ENCODE data around the gene IQCH.

DNA sequence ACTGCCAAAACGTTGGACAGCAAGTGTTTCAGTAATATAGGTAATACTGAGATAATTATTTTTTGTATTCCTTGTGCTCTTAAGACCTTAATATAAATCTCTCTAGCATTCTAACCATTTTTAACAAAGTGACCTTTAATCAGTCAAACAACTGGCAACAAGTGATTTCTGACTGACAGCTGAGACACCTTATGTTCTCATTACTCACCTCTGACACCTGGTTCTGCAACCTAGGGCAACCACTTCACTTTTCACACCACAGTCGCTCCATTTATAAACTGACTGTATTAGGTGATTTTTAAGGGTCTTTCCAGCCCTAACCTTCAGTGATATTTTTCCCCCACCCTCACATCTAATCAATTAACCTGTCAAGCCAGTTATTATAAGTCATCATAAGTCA is 205.9 kb downstream of the IQCH start:
- TF ChIP-seq, protein P1, sequence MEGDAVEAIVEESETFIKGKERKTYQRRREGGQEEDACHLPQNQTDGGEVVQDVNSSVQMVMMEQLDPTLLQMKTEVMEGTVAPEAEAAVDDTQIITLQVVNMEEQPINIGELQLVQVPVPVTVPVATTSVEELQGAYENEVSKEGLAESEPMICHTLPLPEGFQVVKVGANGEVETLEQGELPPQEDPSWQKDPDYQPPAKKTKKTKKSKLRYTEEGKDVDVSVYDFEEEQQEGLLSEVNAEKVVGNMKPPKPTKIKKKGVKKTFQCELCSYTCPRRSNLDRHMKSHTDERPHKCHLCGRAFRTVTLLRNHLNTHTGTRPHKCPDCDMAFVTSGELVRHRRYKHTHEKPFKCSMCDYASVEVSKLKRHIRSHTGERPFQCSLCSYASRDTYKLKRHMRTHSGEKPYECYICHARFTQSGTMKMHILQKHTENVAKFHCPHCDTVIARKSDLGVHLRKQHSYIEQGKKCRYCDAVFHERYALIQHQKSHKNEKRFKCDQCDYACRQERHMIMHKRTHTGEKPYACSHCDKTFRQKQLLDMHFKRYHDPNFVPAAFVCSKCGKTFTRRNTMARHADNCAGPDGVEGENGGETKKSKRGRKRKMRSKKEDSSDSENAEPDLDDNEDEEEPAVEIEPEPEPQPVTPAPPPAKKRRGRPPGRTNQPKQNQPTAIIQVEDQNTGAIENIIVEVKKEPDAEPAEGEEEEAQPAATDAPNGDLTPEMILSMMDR (IDR thresholded peaks at IDR 0.05) = no peak
- TF ChIP-seq POLR2A (IDR thresholded peaks at IDR 0.05) = no peak
- TF ChIP-seq EP300 (IDR thresholded peaks at IDR 0.05) = no peak
